ENCODE results near the gene NFS1. TPM values are rescaled to one million over a fixed set of nuclear protein-coding genes. Genes with fewer than 3 reads are reported as not detected.

The NFS1 gene
- total and polyA plus RNA-seq, 2 of the 4 experiments (the other 2 are of a cell fraction), result 16.5 to 35.6 TPM

GRCh38 chr20:35660122-35660937, 38.8 kb downstream of the NFS1 start:
- no peak for DNase-seq
- H3K4ac ChIP-seq (ENCODE audit: low read depth, low read length), result no peak overlapping the region
- H4K8ac ChIP-seq (ENCODE audit: low read depth in 2 of 2, low read length in 2 of 2), result no peak overlapping the region
- no peak overlapping the region for H4K5ac ChIP-seq (ENCODE audit: low read depth, low read length)
- H2BK15ac ChIP-seq (ENCODE audit: low read depth, low read length), result no peak overlapping the region
- no peak overlapping the region for H3K27ac ChIP-seq (ENCODE audit: insufficient read depth, low read length)
- H3K9me3 ChIP-seq (ENCODE audit: control insufficient read depth, insufficient read depth, low read length), result no peaks in the 10 kb centered on the region
- no peak for ATAC-seq (ENCODE audit: low read depth)
- peaks cover 90% of the 10 kb centered on the region for H4K20me1 ChIP-seq (ENCODE audit: insufficient read depth, low read length)
- in situ Hi-C loops (cut with MboI; ENCODE audit: low sequenced_read_pairs), result no loop called here
- CTCF ChIA-PET, result no interaction called here
- no TSS peak for BruUV-seq (replicated peaks)
- peaks cover 5% of the 10 kb centered on the region; the same call in 1 of the 2 replicates for H3K9me1 ChIP-seq (ENCODE audit: insufficient read depth, low read length)
- no CpG with 5 or more reads among the region's 10 CpGs for WGBS, 2 experiments (ENCODE audit: extremely low coverage in 2 of 2, insufficient read length in 1 of 2)
- no peak overlapping the region for H3K56ac ChIP-seq (ENCODE audit: extremely low read depth, insufficient read depth, low read length)
- peaks cover 0 to 45% of the 10 kb centered on the region in 2 experiments; a peak in 3 of 4 replicates for H3K79me1 ChIP-seq (ENCODE audit: low read depth in 1 of 2, low read length in 2 of 2)
- H2AK5ac ChIP-seq (ENCODE audit: low read depth, low read length), result no peak overlapping the region
- no peak overlapping the region for H2BK120ac ChIP-seq (ENCODE audit: low read depth, low read length)
- H3K4me3 ChIP-seq (ENCODE audit: insufficient read depth, low read depth, low read length), result no peak overlapping the region
- no peaks in the 10 kb centered on the region for H3K27me3 ChIP-seq (ENCODE audit: control insufficient read depth, insufficient read depth, low read length)
- peaks cover 4% of the 10 kb centered on the region for H3K4me1 ChIP-seq (ENCODE audit: control insufficient read depth, insufficient read depth, low read length)
- dilution Hi-C loops (cut with HindIII; ENCODE audit: low sequenced_read_pairs, unreplicated experiment), result no loop called here
- no peaks in the 10 kb centered on the region for H3K36me3 ChIP-seq (ENCODE audit: control insufficient read depth, insufficient read depth, low read length)
- TF ChIP-seq CEBPB (IDR thresholded peaks at IDR 0.05; ENCODE audit: low read depth, low read length) (no peak), MXI1 (IDR thresholded peaks at IDR 0.05; ENCODE audit: borderline replicate concordance, low read depth, low read length) (no peak), BHLHE40 (IDR thresholded peaks at IDR 0.05; ENCODE audit: low read depth, low read length) (no peak), RFX5 (IDR thresholded peaks at IDR 0.05; ENCODE audit: low read depth, low read length) (no peak), USF2 (IDR thresholded peaks at IDR 0.05; ENCODE audit: low read depth, low read length) (no peak), ELK1 (IDR thresholded peaks at IDR 0.05; ENCODE audit: borderline replicate concordance, low read depth, low read length) (no peak), FOS (IDR thresholded peaks at IDR 0.05; ENCODE audit: low read depth, low read length) (no peak), MAFK (IDR thresholded peaks at IDR 0.05; ENCODE audit: low read depth, low read length) (no peak)
- POLR2A ChIA-PET (ENCODE audit: unreplicated experiment), result no interaction called here
- no peak overlapping the region for H2AFZ ChIP-seq (replicated peaks; ENCODE audit: low read length, poor library complexity)
- H3K23ac ChIP-seq (ENCODE audit: low read depth, low read length), result no peak overlapping the region
- H3K9ac ChIP-seq (ENCODE audit: low read depth, low read length), result no peak overlapping the region
- no peak overlapping the region for H3K4me2 ChIP-seq (ENCODE audit: low read depth, low read length)
- H2BK20ac ChIP-seq (ENCODE audit: low read depth, low read length), result no peak overlapping the region
- intact Hi-C loops (cut with micrococcal nuclease), result loop anchor here (5.0 to 10.0 kb wide), 2 partner anchors 96 to 148 kb away; no protein-coding TSS in a partner anchor
- no peak overlapping the region for H3K18ac ChIP-seq (ENCODE audit: low read depth, low read length)
- H2BK5ac ChIP-seq (ENCODE audit: low read depth, low read length, poor library complexity, severe bottlenecking), result no peak overlapping the region
- no peak overlapping the region for H2AK9ac ChIP-seq (replicated peaks; ENCODE audit: low read depth, low read length, poor library complexity)
- H3K14ac ChIP-seq (replicated peaks; ENCODE audit: low read depth, low read length), result no peak overlapping the region
- no peak overlapping the region for H4K91ac ChIP-seq (ENCODE audit: insufficient read depth, low read depth, low read length)
